ENCODE measurements around the gene ACOT4. TPM values are rescaled to one million over a fixed set of nuclear protein-coding genes. Genes with fewer than 3 reads are reported as not detected.
"Not testable (repeated sequence)": the region's sequence is repeated elsewhere in the genome, so short reads cannot be mapped to it uniquely, and the experiment has no call there.

Gene ACOT4
- total RNA-seq, 2 donors from 2014 or later = 3.1 to 4.0 TPM

DNA sequence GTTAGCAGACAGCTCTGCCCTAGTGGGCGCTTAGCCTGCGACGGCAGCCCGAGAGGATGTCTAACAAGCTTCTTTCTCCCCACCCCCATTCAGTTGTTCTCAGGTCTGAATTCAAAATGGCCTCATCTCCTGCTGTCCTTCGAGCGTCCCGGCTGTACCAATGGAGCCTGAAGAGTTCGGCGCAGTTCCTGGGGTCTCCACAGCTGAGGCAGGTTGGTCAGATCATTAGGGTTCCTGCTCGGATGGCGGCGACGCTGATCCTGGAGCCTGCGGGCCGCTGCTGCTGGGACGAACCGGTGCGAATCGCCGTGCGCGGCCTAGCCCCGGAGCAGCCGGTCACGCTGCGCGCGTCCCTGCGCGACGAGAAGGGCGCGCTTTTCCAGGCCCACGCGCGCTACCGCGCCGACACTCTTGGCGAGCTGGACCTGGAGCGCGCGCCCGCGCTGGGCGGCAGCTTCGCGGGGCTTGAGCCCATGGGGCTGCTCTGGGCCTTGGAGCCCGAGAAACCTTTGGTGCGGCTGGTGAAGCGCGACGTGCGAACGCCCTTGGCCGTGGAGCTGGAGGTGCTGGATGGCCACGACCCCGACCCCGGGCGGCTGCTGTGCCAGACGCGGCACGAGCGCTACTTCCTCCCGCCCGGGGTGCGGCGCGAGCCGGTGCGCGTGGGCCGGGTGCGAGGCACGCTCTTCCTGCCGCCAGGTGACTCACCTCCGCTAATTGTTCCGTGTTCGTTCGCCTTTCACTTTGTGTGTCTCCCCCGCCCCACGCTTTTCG, 22.3 kb upstream of the ACOT4 start, which contains the start of gene ACOT2:
TSS of gene ACOT2 (plus strand) at position 29 of the 774 bp plus-strand sequence. CDS start at position 57, 28 bp downstream.
- intact Hi-C loops (cut with DNase I) = loop anchor here (10.0 kb wide), 1 partner anchor 55 kb away; no protein-coding TSS in a partner anchor
- peak; percentile 81 for ATAC-seq

DNA sequence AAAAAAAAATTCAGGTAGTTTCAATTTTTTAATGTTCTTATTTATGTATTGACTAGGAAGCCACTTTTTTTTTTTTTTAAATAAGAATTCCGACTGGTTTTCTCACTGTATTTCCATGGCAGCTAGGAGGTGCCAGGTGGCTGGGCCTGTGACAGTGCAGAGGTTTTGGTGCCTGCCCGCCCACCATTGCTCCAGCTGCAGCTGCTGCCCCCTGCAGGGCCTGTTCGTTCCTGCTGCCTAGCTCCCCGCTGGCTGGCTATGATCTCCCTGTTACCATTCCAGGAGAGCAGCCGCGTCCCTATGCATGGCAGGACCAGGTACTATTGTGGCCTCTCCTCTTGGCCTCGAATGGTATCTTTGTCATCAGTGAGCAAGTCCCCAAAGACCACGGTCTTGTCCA, 20.8 kb upstream of the ACOT4 start:
- H3K27me3 ChIP-seq; H3K4me3 ChIP-seq; H3K36me3 ChIP-seq (replicated peaks in 1 of 2; ENCODE audit: insufficient read depth in 1 of 2, low read depth in 2 of 2); intact Hi-C loops (cut with DNase I); H3K27ac ChIP-seq; H3K9me3 ChIP-seq: not testable (repeated sequence)
- peak; percentile 52 to 79 (median 72) for DNase-seq
- TF ChIP-seq, protein P1, sequence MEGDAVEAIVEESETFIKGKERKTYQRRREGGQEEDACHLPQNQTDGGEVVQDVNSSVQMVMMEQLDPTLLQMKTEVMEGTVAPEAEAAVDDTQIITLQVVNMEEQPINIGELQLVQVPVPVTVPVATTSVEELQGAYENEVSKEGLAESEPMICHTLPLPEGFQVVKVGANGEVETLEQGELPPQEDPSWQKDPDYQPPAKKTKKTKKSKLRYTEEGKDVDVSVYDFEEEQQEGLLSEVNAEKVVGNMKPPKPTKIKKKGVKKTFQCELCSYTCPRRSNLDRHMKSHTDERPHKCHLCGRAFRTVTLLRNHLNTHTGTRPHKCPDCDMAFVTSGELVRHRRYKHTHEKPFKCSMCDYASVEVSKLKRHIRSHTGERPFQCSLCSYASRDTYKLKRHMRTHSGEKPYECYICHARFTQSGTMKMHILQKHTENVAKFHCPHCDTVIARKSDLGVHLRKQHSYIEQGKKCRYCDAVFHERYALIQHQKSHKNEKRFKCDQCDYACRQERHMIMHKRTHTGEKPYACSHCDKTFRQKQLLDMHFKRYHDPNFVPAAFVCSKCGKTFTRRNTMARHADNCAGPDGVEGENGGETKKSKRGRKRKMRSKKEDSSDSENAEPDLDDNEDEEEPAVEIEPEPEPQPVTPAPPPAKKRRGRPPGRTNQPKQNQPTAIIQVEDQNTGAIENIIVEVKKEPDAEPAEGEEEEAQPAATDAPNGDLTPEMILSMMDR (IDR thresholded peaks at IDR 0.05) = peak; percentile 27 to 70 (median 49)
- ATAC-seq = peak; percentile 80
- H3K4me1 ChIP-seq = peaks cover 39% of the 10 kb centered on the region
- WGBS, 2 donors = 6 to 24% methylated on average over 2 to 5 of the region's 8 CpGs

More for the DNA sequence above, 22.3 kb upstream of the ACOT4 start, which contains the start of gene ACOT2:
- Histone ChIP-seq H3K4me1 (peaks cover 39% of the 10 kb centered on the region), H3K27ac (peak within 1 kb of the TSS; percentile 78 to 93 (median 88)), H3K4me3 (peak within 1 kb of the TSS; percentile 8 to 67)
- 0 to 1% methylated on average over 11 to 26 of the region's 83 CpGs for WGBS, 2 donors
- not testable (repeated sequence) for H3K36me3 ChIP-seq (replicated peaks in 1 of 2; ENCODE audit: insufficient read depth in 1 of 2, low read depth in 2 of 2); H3K9me3 ChIP-seq; H3K27me3 ChIP-seq
- peak; percentile 71 to 84 (median 80) for DNase-seq
- peak; percentile 46 to 86 (median 64) for TF ChIP-seq POLR2A (IDR thresholded peaks at IDR 0.05)
- TF ChIP-seq, protein P1 (IDR thresholded peaks at IDR 0.05) = peak in 3 of 7 experiments; percentile 24 to 33 (median 25)

GRCh38 chr14:73573034-73573433, 18.6 kb upstream of the ACOT4 start:
- ATAC-seq = not testable (repeated sequence)

GRCh38 chr14:73573740-73574139, 17.9 kb upstream of the ACOT4 start:
- DNase-seq; H3K9me3 ChIP-seq; intact Hi-C loops (cut with DNase I); H3K4me3 ChIP-seq; H3K36me3 ChIP-seq (replicated peaks in 1 of 2; ENCODE audit: insufficient read depth in 1 of 2, low read depth in 2 of 2); H3K27me3 ChIP-seq; H3K27ac ChIP-seq; ATAC-seq: not testable (repeated sequence)
- H3K4me1 ChIP-seq = peaks cover 13% of the 10 kb centered on the region
- 90 to 100% methylated on average over 3 to 4 of the region's 4 CpGs for WGBS, 2 donors

More at GRCh38 chr14:73573034-73573433, 18.6 kb upstream of the ACOT4 start:
- 49 to 63% methylated on average over 5 of the region's 5 CpGs for WGBS, 2 donors
- DNase-seq; H3K9me3 ChIP-seq; intact Hi-C loops (cut with DNase I); H3K27me3 ChIP-seq; H3K36me3 ChIP-seq (replicated peaks in 1 of 2; ENCODE audit: insufficient read depth in 1 of 2, low read depth in 2 of 2); H3K4me3 ChIP-seq; H3K27ac ChIP-seq: not testable (repeated sequence)
- peaks cover 20% of the 10 kb centered on the region for H3K4me1 ChIP-seq

- H3K36me3 ChIP-seq (replicated peaks in 1 of 2; ENCODE audit: insufficient read depth in 1 of 2, low read depth in 2 of 2); H3K4me3 ChIP-seq; intact Hi-C loops (cut with DNase I); H3K9me3 ChIP-seq; H3K27me3 ChIP-seq; ATAC-seq; H3K27ac ChIP-seq; DNase-seq: not testable (repeated sequence)
- peaks cover 12% of the 10 kb centered on the region for H3K4me1 ChIP-seq
- WGBS, 2 donors = 95 to 100% methylated on average over 1 to 7 of the region's 7 CpGs
Measured at GRCh38 chr14:73574251-73574650, 17.4 kb upstream of the ACOT4 start.

GRCh38 chr14:73576391-73576790, 15.3 kb upstream of the ACOT4 start:
- Histone ChIP-seq H3K9me3 (no peaks in the 10 kb centered on the region), H3K27me3 (no peaks in the 10 kb centered on the region), H3K4me3 (no peak overlapping the region), H3K36me3 (replicated peaks in 1 of 2; ENCODE audit: insufficient read depth in 1 of 2, low read depth in 2 of 2) (no peaks in the 10 kb centered on the region), H3K27ac (no peak overlapping the region), H3K4me1 (no peaks in the 10 kb centered on the region)
- ATAC-seq = no peak
- WGBS, 2 donors = 62 to 77% methylated on average over 2 to 3 of the region's 3 CpGs
- intact Hi-C loops (cut with DNase I) = no loop called here
- no peak for TF ChIP-seq POLR2A (IDR thresholded peaks at IDR 0.05)
- TF ChIP-seq, protein P1 (IDR thresholded peaks at IDR 0.05) = no peak
- DNase-seq = no peak

DNA sequence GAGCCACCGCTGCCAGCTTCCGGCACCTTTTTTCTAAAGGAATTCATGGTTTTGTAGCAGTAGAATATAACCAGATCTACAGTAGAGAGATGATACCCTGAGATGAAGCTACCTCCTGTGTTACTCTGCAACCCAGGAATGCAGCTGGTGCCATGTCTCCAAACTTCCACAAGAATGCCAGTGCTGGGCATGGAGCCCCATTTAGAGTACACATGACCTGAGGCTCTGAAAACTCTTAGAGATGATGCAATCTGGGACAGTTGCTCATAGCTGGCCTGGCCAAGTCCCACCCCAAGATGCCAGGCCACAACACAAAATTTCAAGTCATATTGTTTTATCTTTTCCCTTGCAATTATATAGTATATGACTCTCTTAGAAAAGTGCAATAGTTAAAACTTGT, 14.5 kb upstream of the ACOT4 start:
- H3K9me3 ChIP-seq; H3K4me3 ChIP-seq; ATAC-seq; H3K27ac ChIP-seq; H3K27me3 ChIP-seq; intact Hi-C loops (cut with DNase I); DNase-seq; H3K4me1 ChIP-seq; H3K36me3 ChIP-seq (replicated peaks in 1 of 2; ENCODE audit: insufficient read depth in 1 of 2, low read depth in 2 of 2): not testable (repeated sequence)
- no CpG with 5 or more reads among the region's 2 CpGs for WGBS, 2 donors

- DNase-seq; H3K9me3 ChIP-seq; H3K4me3 ChIP-seq; H3K27ac ChIP-seq; H3K27me3 ChIP-seq; ATAC-seq; H3K4me1 ChIP-seq; H3K36me3 ChIP-seq (replicated peaks in 1 of 2; ENCODE audit: insufficient read depth in 1 of 2, low read depth in 2 of 2); intact Hi-C loops (cut with DNase I): not testable (repeated sequence)
- WGBS, 2 donors = 61 to 81% methylated on average over 6 to 9 of the region's 11 CpGs
Measured at GRCh38 chr14:73582102-73582979, 9.3 kb upstream of the ACOT4 start.

Measured in body of pancreas (tissue), 4 donors.